HG02798 (cell line): ENCODE results near the gene KRTAP6-3.

Experiments
- ATAC-seq: cut with Tn5 transposase; IDR thresholded peaks from one replicate; pipeline ENCODE4 v1.9.1; 2021; ENCODE audit warnings: mild to moderate bottlenecking; ENCODE audit not compliant: unreplicated experiment, poor library complexity

The KRTAP6-3 gene

GRCh38 chr21:30623362-30623761 is 31.1 kb downstream of the KRTAP6-3 start:
- ATAC-seq, result no peak

- no peak for ATAC-seq
Measured at GRCh38 chr21:30625449-30626165, 33.4 kb downstream of the KRTAP6-3 start.

DNA sequence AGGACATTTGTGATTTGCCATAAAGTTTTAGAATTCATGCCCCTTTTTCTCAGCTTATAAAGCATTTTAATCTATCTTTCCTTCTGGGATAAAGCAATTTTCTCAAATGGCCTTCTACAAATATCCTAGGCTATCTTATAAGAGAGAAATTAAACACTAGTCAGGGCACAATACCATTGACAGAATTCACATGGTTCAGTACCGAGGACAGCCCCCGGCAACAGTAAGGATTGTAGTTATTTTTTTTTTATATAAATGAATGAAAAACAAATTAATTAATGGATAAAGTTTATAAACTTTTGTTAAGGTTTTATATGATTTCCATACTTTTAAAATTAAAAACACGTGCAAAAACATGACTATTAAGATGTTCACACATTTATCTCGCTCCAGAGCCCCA is 35.9 kb downstream of the KRTAP6-3 start:
- ATAC-seq, result no peak

DNA sequence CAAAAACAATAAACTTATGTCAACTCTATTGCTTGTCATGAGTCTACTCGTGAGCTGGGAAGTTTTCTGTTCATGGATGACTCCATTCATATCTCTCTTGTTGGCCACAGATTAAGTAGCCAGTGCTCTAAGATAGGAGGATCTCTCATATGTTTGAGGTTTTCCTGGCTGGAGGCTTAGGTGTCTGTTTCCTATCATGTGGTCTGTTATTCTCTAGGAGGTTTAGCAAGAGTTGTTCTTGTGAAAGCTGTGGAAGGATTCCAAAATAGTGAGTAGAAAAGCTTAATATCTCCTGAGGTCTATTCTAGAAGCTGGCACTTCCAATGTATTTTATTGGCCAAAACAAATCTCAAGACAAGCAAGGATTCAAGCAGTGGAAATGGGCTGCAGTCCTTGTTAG is 37.0 kb downstream of the KRTAP6-3 start:
- no peak for ATAC-seq

GRCh38 chr21:30634906-30635305 is 42.7 kb downstream of the KRTAP6-3 start, which contains the start of gene KRTAP20-2:
TSS of gene KRTAP20-2 (plus strand) at chr21:30635206. CDS start at chr21:30635264, 58 bp downstream.
- ATAC-seq, result no peak

GRCh38 chr21:30638686-30639085 is 46.4 kb downstream of the KRTAP6-3 start:
- no peak for ATAC-seq

GRCh38 chr21:30642564-30642963 is 50.3 kb downstream of the KRTAP6-3 start, which contains the start of gene KRTAP20-3:
TSS of gene KRTAP20-3 (plus strand) at chr21:30642864.
- ATAC-seq, result no peak
